ENCODE results near the gene MFSD11.

Gene MFSD11

DNA sequence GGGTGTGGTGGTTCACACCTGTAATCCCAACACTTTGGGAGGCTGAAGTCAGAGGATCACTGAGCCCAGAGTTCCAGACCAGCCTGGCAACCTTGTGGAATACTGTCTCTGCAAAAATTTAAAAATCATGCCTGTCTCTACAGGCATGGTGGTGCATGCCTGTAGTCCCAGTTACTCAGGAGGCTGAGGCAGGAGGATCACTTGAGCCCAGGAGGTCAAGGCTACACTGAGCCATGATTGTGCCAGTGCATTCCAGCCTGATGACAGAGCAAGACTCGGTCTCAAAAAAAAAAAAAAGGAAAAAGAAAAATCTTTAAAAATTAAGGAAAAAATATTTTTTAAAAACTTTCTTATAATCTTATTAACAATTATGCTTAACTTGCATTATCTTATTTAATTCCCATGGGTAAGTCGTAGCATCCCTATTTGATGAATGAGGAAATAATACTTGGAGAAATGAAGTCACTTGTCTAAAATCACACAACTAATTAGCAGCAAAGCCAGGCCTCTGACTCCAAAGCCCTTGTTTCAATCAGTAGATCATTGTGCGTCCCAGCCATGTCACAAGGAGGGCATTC is 13.6 kb downstream of the MFSD11 start:
- TF ChIP-seq TCF12 (IDR thresholded peaks at IDR 0.05; ENCODE audit: low read depth) (no peak), EGR1 (IDR thresholded peaks at IDR 0.05) (no peak), CREB1 (IDR thresholded peaks at IDR 0.05; ENCODE audit: low read depth) (no peak), FOXM1 (IDR thresholded peaks at IDR 0.05; ENCODE audit: borderline replicate concordance, low read depth) (no peak), CEBPB (IDR thresholded peaks at IDR 0.05) (no peak), RAD21 (IDR thresholded peaks at IDR 0.05; ENCODE audit: low read depth) (no peak), YY1 (IDR thresholded peaks at IDR 0.05; ENCODE audit: low read depth) (no peak), ZBTB7A (IDR thresholded peaks at IDR 0.05; ENCODE audit: low read depth) (no peak), EP300 (IDR thresholded peaks at IDR 0.05; ENCODE audit: borderline replicate concordance) (no peak), TAF1 (IDR thresholded peaks at IDR 0.05; ENCODE audit: low read depth) (no peak), TEAD4 (IDR thresholded peaks at IDR 0.05) (no peak), NFIC (IDR thresholded peaks at IDR 0.05) (no peak)
- TF ChIP-seq, protein P1, sequence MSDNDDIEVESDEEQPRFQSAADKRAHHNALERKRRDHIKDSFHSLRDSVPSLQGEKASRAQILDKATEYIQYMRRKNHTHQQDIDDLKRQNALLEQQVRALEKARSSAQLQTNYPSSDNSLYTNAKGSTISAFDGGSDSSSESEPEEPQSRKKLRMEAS (IDR thresholded peaks at IDR 0.05) = no peak
- TF ChIP-seq, protein P2, sequence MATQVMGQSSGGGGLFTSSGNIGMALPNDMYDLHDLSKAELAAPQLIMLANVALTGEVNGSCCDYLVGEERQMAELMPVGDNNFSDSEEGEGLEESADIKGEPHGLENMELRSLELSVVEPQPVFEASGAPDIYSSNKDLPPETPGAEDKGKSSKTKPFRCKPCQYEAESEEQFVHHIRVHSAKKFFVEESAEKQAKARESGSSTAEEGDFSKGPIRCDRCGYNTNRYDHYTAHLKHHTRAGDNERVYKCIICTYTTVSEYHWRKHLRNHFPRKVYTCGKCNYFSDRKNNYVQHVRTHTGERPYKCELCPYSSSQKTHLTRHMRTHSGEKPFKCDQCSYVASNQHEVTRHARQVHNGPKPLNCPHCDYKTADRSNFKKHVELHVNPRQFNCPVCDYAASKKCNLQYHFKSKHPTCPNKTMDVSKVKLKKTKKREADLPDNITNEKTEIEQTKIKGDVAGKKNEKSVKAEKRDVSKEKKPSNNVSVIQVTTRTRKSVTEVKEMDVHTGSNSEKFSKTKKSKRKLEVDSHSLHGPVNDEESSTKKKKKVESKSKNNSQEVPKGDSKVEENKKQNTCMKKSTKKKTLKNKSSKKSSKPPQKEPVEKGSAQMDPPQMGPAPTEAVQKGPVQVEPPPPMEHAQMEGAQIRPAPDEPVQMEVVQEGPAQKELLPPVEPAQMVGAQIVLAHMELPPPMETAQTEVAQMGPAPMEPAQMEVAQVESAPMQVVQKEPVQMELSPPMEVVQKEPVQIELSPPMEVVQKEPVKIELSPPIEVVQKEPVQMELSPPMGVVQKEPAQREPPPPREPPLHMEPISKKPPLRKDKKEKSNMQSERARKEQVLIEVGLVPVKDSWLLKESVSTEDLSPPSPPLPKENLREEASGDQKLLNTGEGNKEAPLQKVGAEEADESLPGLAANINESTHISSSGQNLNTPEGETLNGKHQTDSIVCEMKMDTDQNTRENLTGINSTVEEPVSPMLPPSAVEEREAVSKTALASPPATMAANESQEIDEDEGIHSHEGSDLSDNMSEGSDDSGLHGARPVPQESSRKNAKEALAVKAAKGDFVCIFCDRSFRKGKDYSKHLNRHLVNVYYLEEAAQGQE (IDR thresholded peaks at IDR 0.05; ENCODE audit: low read depth) = no peak
- TF ChIP-seq, protein P3, sequence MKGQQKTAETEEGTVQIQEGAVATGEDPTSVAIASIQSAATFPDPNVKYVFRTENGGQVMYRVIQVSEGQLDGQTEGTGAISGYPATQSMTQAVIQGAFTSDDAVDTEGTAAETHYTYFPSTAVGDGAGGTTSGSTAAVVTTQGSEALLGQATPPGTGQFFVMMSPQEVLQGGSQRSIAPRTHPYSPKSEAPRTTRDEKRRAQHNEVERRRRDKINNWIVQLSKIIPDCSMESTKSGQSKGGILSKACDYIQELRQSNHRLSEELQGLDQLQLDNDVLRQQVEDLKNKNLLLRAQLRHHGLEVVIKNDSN (IDR thresholded peaks at IDR 0.05) = no peak

DNA sequence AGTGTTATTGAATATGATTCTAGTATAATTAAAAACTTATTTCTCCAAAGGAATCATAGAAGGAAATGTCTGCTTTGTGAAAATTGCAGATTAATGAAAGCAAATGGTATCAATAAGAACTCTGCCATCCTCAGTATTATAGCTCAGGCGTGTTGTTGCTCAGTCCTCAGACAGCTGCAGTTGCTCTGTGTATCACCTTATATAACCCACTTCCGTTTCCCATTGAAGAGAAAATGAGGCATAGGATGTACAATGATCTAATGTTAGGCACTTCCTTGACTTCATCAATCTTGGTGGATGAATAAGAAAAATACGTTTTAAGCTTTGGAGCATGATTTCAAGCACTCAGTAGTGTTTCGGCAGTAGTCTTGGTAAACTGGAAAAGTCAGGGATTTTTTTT is 14.1 kb downstream of the MFSD11 start:
- TF ChIP-seq YY1 (IDR thresholded peaks at IDR 0.05; ENCODE audit: low read depth) = no peak
- TF ChIP-seq FOXM1 (IDR thresholded peaks at IDR 0.05; ENCODE audit: borderline replicate concordance, low read depth) = no peak
- no peak for TF ChIP-seq TAF1 (IDR thresholded peaks at IDR 0.05; ENCODE audit: low read depth)
- no peak for TF ChIP-seq EP300 (IDR thresholded peaks at IDR 0.05; ENCODE audit: borderline replicate concordance)
- TF ChIP-seq TEAD4 (IDR thresholded peaks at IDR 0.05) = no peak

DNA sequence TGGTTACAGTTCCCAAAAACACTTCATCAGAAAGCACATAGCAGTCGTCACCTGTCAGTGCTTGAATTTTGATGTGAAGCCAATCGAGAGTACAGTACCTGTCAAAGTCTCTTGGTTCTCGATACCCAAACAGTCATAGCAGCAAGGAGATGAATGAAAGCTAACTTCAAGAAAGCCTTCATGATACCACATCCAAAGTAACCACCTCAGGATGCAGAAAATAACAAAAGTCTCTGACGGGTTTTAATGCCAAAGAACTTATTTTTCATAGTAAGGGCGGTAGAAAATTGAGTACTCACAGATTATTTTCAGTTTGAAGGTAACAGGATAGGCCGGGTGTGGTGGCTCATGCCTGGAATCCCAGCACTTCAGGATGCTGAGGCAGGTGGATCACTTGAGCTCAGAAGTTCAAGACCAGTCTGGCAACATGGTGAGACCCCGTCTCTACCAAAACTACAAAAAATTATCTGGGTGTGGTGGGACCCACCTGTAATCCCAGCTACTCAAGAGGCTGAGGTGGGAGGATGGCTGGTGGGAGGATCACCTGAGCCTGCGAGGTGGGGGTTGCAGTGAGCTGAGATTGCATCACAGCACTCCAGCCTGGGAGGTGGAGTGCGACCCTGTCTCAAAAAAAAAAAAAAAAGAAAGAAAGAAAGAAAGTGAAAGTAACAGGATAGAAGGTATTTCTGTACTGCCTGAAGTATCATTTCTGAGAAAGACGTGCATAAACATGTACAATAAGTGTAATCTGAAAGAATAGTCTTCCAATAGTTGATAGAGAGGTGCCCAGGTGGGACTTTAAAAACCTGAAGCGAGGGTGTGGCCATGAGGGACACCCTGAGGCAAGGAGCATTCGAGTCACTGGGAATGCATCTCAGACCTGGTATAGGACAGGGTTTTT is 15.4 kb downstream of the MFSD11 start:
- TF ChIP-seq TAF1 (IDR thresholded peaks at IDR 0.05; ENCODE audit: low read depth) (no peak), EP300 (IDR thresholded peaks at IDR 0.05; ENCODE audit: borderline replicate concordance) (no peak), FOXM1 (IDR thresholded peaks at IDR 0.05; ENCODE audit: borderline replicate concordance, low read depth) (no peak), NFIC (IDR thresholded peaks at IDR 0.05) (no peak), TCF12 (IDR thresholded peaks at IDR 0.05; ENCODE audit: low read depth) (no peak), RAD21 (IDR thresholded peaks at IDR 0.05; ENCODE audit: low read depth) (no peak), CEBPB (IDR thresholded peaks at IDR 0.05) (no peak)

DNA sequence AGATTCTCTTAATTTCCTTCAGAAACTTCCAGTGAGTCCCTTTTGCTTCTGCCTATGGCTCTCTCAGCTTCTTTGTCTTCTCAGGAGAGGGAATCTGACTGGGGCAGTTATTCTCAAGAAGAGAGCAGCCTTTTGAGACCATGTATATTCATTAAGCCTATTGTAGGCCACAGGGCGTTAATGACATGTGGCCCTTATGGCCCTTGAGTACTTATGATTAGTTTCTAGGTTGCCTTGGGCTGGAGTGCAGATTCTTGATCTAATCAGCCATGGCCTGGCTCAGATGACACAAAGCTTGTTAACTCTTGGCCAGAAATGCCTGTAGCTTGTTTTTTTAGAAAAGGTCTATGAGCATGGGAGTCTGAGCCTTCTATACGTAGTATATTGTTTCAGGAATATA is 17.4 kb downstream of the MFSD11 start:
- TF ChIP-seq RAD21 (IDR thresholded peaks at IDR 0.05; ENCODE audit: low read depth) = no peak
- TF ChIP-seq, protein P1 (IDR thresholded peaks at IDR 0.05) = no peak
- no peak for TF ChIP-seq TAF1 (IDR thresholded peaks at IDR 0.05; ENCODE audit: low read depth)
- TF ChIP-seq TEAD4 (IDR thresholded peaks at IDR 0.05) = no peak
- TF ChIP-seq YY1 (IDR thresholded peaks at IDR 0.05; ENCODE audit: low read depth) = no peak
- no peak for TF ChIP-seq ZBTB7A (IDR thresholded peaks at IDR 0.05; ENCODE audit: low read depth)
- TF ChIP-seq, protein P3 (IDR thresholded peaks at IDR 0.05) = no peak
- no peak for TF ChIP-seq CEBPB (IDR thresholded peaks at IDR 0.05)
- no peak for TF ChIP-seq CREB1 (IDR thresholded peaks at IDR 0.05; ENCODE audit: low read depth)
- TF ChIP-seq NFIC (IDR thresholded peaks at IDR 0.05) = no peak
- TF ChIP-seq EGR1 (IDR thresholded peaks at IDR 0.05) = no peak
- TF ChIP-seq, protein P2 (IDR thresholded peaks at IDR 0.05; ENCODE audit: low read depth) = no peak
- no peak for TF ChIP-seq TCF12 (IDR thresholded peaks at IDR 0.05; ENCODE audit: low read depth)
- TF ChIP-seq EP300 (IDR thresholded peaks at IDR 0.05; ENCODE audit: borderline replicate concordance) = no peak

DNA sequence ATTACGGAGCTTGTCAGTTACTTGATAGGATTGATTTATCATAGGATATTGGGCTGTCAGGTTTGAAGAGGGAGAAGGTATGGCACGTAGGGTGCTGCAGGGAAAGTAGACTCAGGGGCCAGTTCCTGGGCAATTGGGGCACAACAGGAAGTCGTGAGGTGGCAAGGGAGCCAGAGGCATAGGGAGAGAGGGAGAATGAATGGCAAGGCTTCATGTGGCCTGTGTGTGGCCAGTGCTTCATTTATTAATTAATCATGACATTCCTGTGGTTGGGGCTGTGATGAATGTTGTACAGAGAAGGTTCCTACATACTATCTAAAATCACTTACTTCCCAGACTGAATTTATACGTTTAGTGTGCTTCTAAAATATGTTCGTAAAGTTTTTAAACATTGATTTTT is 19.3 kb downstream of the MFSD11 start:
- TF ChIP-seq TEAD4 (IDR thresholded peaks at IDR 0.05) (no peak), ZBTB7A (IDR thresholded peaks at IDR 0.05; ENCODE audit: low read depth) (no peak), FOXM1 (IDR thresholded peaks at IDR 0.05; ENCODE audit: borderline replicate concordance, low read depth) (no peak), EGR1 (IDR thresholded peaks at IDR 0.05) (no peak)
- TF ChIP-seq, protein P3 (IDR thresholded peaks at IDR 0.05) = no peak
- TF ChIP-seq, protein P2 (IDR thresholded peaks at IDR 0.05; ENCODE audit: low read depth) = no peak
